Cardiac muscle cell (in vitro differentiated cells and primary cell): ENCODE data around the gene DLG2. TPM values are rescaled to one million over a fixed set of nuclear protein-coding genes. Genes with fewer than 3 reads are reported as not detected.

ENCODE experiments used
- DNase-seq, 2 donors: peaks; one replicate each; pipeline versions ENCODE4 v3.0.0 to v3.0.0-alpha.2; 2010 to 2017; ENCODE audit warnings: low read depth in 1 of 2, low spot score in 1 of 2
- H3K27ac ChIP-seq: fragments of 200-600 bp; sonication (generic); 2 replicates; pipeline ENCODE4 v1.5.1; 2016
- H3K27me3 ChIP-seq: fragments of 200-600 bp; sonication (generic); 2 replicates; pipeline ENCODE4 v1.6.0; 2016; ENCODE audit warnings: control low read depth
- H3K36me3 ChIP-seq: fragments of 200-600 bp; sonication (generic); 2 replicates; pipeline ENCODE4 v1.5.1; 2016; ENCODE audit warnings: control low read depth
- H3K4me1 ChIP-seq: fragments of 200-600 bp; sonication (generic); 2 replicates; pipeline ENCODE4 v1.8.1; 2017; ENCODE audit warnings: low read depth, mild to moderate bottlenecking, mixed run types
- H3K4me3 ChIP-seq: fragments of 200-600 bp; sonication (generic); 2 replicates; pipeline ENCODE4 v1.5.1; 2016; ENCODE audit warnings: mild to moderate bottlenecking
- H3K9me3 ChIP-seq: fragments of 200-600 bp; sonication (generic); 2 replicates; pipeline ENCODE4 v1.5.1; 2017; ENCODE audit warnings: low read depth, mild to moderate bottlenecking, control low read depth
- CTCF ChIP-seq: IDR thresholded peaks from 2 replicates; pipeline ENCODE4 v1.5.1; 2012; ENCODE audit warnings: low read depth, mild to moderate bottlenecking, low read length
- polyA plus RNA-seq: library from polyadenylated mRNA; unstranded; fragments of >200 nt; fragmentation: Nextera tagmentation; extraction: Ambion mirVana; gene quantifications from 2 replicates; pipeline ENCODE4 v1.2.1, GENCODE V29; 2016
- total RNA-seq: library from RNA; depleted of rRNA; stranded (reverse); fragments of >200 nt; gene quantifications from 2 replicates; pipeline ENCODE4 v1.2.3, GENCODE V29; 2016

The DLG2 gene
- total and polyA plus RNA-seq, 2 experiments from 2014 or later: 3.5 to 15.9 TPM

GRCh38 chr11:83483808-83484207 is 2143.3 kb downstream of the DLG2 start:
- DNase-seq: no peak
- Histone ChIP-seq H3K36me3 (no peaks in the 10 kb centered on the region), H3K27me3 (no peaks in the 10 kb centered on the region), H3K27ac (no peak overlapping the region), H3K4me3 (no peak overlapping the region), H3K9me3 (no peaks in the 10 kb centered on the region), H3K4me1 (no peaks in the 10 kb centered on the region)
- no peak for TF ChIP-seq CTCF

- DNase-seq: no peak
- Histone ChIP-seq H3K4me3 (no peak overlapping the region), H3K4me1 (no peaks in the 10 kb centered on the region), H3K9me3 (no peaks in the 10 kb centered on the region), H3K36me3 (no peaks in the 10 kb centered on the region), H3K27ac (no peak overlapping the region), H3K27me3 (no peaks in the 10 kb centered on the region)
- no peak for TF ChIP-seq CTCF
Observed at GRCh38 chr11:83480811-83481210, 2146.3 kb downstream of the DLG2 start.

- no peak overlapping the region for H3K4me3 ChIP-seq
- DNase-seq: peak in 1 of 2 donors; percentile 36
- H3K9me3 ChIP-seq: no peaks in the 10 kb centered on the region
- TF ChIP-seq CTCF: no peak
- H3K4me1 ChIP-seq: no peaks in the 10 kb centered on the region
- H3K27ac ChIP-seq: no peak overlapping the region
- no peaks in the 10 kb centered on the region for H3K27me3 ChIP-seq
- no peaks in the 10 kb centered on the region for H3K36me3 ChIP-seq
Observed at GRCh38 chr11:83480251-83480650, 2146.9 kb downstream of the DLG2 start.

GRCh38 chr11:83477772-83478171 is 2149.4 kb downstream of the DLG2 start:
- H3K36me3 ChIP-seq: no peaks in the 10 kb centered on the region
- DNase-seq: no peak
- H3K4me3 ChIP-seq: no peak overlapping the region
- H3K27ac ChIP-seq: no peak overlapping the region
- no peak for TF ChIP-seq CTCF
- no peaks in the 10 kb centered on the region for H3K27me3 ChIP-seq
- no peaks in the 10 kb centered on the region for H3K9me3 ChIP-seq
- no peaks in the 10 kb centered on the region for H3K4me1 ChIP-seq

- TF ChIP-seq CTCF: no peak
- H3K27me3 ChIP-seq: no peaks in the 10 kb centered on the region
- no peaks in the 10 kb centered on the region for H3K36me3 ChIP-seq
- no peak overlapping the region for H3K27ac ChIP-seq
- H3K4me1 ChIP-seq: no peaks in the 10 kb centered on the region
- no peak for DNase-seq
- H3K9me3 ChIP-seq: no peaks in the 10 kb centered on the region
- no peak overlapping the region for H3K4me3 ChIP-seq
Observed at GRCh38 chr11:83475760-83476159, 2151.4 kb downstream of the DLG2 start.

GRCh38 chr11:83473743-83474142 is 2153.4 kb downstream of the DLG2 start:
- Histone ChIP-seq H3K4me1 (no peaks in the 10 kb centered on the region), H3K4me3 (no peak overlapping the region), H3K9me3 (no peaks in the 10 kb centered on the region), H3K36me3 (no peaks in the 10 kb centered on the region), H3K27me3 (no peaks in the 10 kb centered on the region), H3K27ac (no peak overlapping the region)
- TF ChIP-seq CTCF: no peak
- DNase-seq: no peak
